HG03460 (cell line): ENCODE results near the gene FMO3.

Experiments used
- ATAC-seq: cut with Tn5 transposase; IDR thresholded peaks from one replicate; pipeline ENCODE4 v1.9.1; 2021; ENCODE audit not compliant: unreplicated experiment

FMO3 gene

GRCh38 chr1:171090604-171091003 is at the start of gene FMO3:
Gene FMO3, plus strand, starts transcription at chr1:171090905. Its CDS starts 1,754 bp downstream, at chr1:171092659.
- ATAC-seq, result no peak

GRCh38 chr1:171048014-171048413 is 42.7 kb upstream of the FMO3 start:
- no peak for ATAC-seq

GRCh38 chr1:171052977-171053376 is 37.7 kb upstream of the FMO3 start:
- no peak for ATAC-seq

- ATAC-seq, result no peak
Measured at GRCh38 chr1:171055966-171056643, 34.6 kb upstream of the FMO3 start.

- ATAC-seq, result no peak
Measured at GRCh38 chr1:171061425-171062143, 29.1 kb upstream of the FMO3 start.

- no peak for ATAC-seq
Measured at GRCh38 chr1:171062902-171063301, 27.8 kb upstream of the FMO3 start.

- no peak for ATAC-seq
Measured at GRCh38 chr1:171075041-171075440, 15.7 kb upstream of the FMO3 start.

GRCh38 chr1:171081314-171081753 is 9.4 kb upstream of the FMO3 start:
- ATAC-seq, result no peak

- ATAC-seq, result no peak
Measured at GRCh38 chr1:171081763-171082201, 8.9 kb upstream of the FMO3 start.

GRCh38 chr1:171082606-171083005 is 8.1 kb upstream of the FMO3 start:
- ATAC-seq, result no peak

GRCh38 chr1:171083222-171083621 is 7.5 kb upstream of the FMO3 start:
- ATAC-seq, result no peak

- no peak for ATAC-seq
Measured at GRCh38 chr1:171084091-171084490, 6.6 kb upstream of the FMO3 start.

- ATAC-seq, result no peak
Measured at GRCh38 chr1:171084870-171085269, 5.8 kb upstream of the FMO3 start.

GRCh38 chr1:171087896-171088295 is 2.8 kb upstream of the FMO3 start:
- ATAC-seq, result no peak

- ATAC-seq, result no peak
Measured at GRCh38 chr1:171103862-171104261, 13.2 kb downstream of the FMO3 start.

- no peak for ATAC-seq
Measured at GRCh38 chr1:171107262-171107940, 16.7 kb downstream of the FMO3 start.

GRCh38 chr1:171107969-171108368 is 17.3 kb downstream of the FMO3 start:
- ATAC-seq, result no peak

- ATAC-seq, result no peak
Measured at GRCh38 chr1:171109966-171110365, 19.3 kb downstream of the FMO3 start.

GRCh38 chr1:171110621-171111326 is 20.1 kb downstream of the FMO3 start:
- no peak for ATAC-seq

GRCh38 chr1:171112119-171112518 is 21.4 kb downstream of the FMO3 start:
- no peak for ATAC-seq

- ATAC-seq, result no peak
Measured at GRCh38 chr1:171113382-171113781, 22.7 kb downstream of the FMO3 start.
